ENCODE measurements around the gene PRAF2.

GRCh38 chrX:49059681-49060085 is 14.1 kb downstream of the PRAF2 start:
- TF ChIP-seq POLR2A (IDR thresholded peaks at IDR 0.05) = no peak
- no peak for TF ChIP-seq CTCF (IDR thresholded peaks at IDR 0.05)

Data from stomach (tissue), 4 donors.